Hepatocyte (in vitro differentiated cells): ENCODE results near the gene ANKRD11. TPM values are rescaled to one million over a fixed set of nuclear protein-coding genes. Genes with fewer than 3 reads are reported as not detected.

ENCODE experiments used
- DNase-seq: peaks from one replicate; pipeline ENCODE4 v3.0.0-alpha.2; 2016; ENCODE audit warnings: low spot score
- H2AFZ ChIP-seq: fragments of 200-600 bp; sonication (generic); 2 replicates; pipeline ENCODE4 v1.6.0; 2016; ENCODE audit warnings: antibody characterized with exemption, mild to moderate bottlenecking
- H3K27ac ChIP-seq: fragments of 200-600 bp; sonication (generic); 2 replicates; pipeline ENCODE4 v1.5.1; 2016; ENCODE audit warnings: mild to moderate bottlenecking
- H3K27me3 ChIP-seq: fragments of 200-600 bp; sonication (generic); 2 replicates; pipeline ENCODE4 v1.6.1; 2016
- H3K36me3 ChIP-seq: fragments of 200-600 bp; sonication (generic); replicated peaks from 2 replicates; pipeline ENCODE4 v1.5.1; 2016; ENCODE audit warnings: low read depth; ENCODE audit not compliant: insufficient read depth
- H3K4me1 ChIP-seq: fragments of 200-600 bp; sonication (generic); 2 replicates; pipeline ENCODE4 v1.5.1; 2016; ENCODE audit warnings: mild to moderate bottlenecking, moderate library complexity; ENCODE audit not compliant: insufficient read depth
- H3K4me2 ChIP-seq: fragments of 200-600 bp; sonication (generic); 2 replicates; pipeline ENCODE4 v1.6.0; 2016
- H3K4me3 ChIP-seq: fragments of 200-600 bp; sonication (generic); 2 replicates; pipeline ENCODE4 v1.5.1; 2016; ENCODE audit warnings: mild to moderate bottlenecking
- H3K79me2 ChIP-seq: fragments of 200-600 bp; sonication (generic); 2 replicates; pipeline ENCODE4 v1.6.0; 2017; ENCODE audit warnings: mild to moderate bottlenecking
- H3K9me2 ChIP-seq: fragments of 200-600 bp; sonication (generic); replicated peaks from 2 replicates; pipeline ENCODE4 v1.6.0; 2017; ENCODE audit warnings: mild to moderate bottlenecking; ENCODE audit not compliant: insufficient read depth
- H3K9me3 ChIP-seq: fragments of 200-600 bp; sonication (generic); 2 replicates; pipeline ENCODE4 v1.5.1; 2016; ENCODE audit warnings: low read depth, mild to moderate bottlenecking
- H4K20me1 ChIP-seq: fragments of 200-600 bp; sonication (generic); 2 replicates; pipeline ENCODE4 v1.6.0; 2016; ENCODE audit warnings: mild to moderate bottlenecking; ENCODE audit not compliant: insufficient read depth, poor library complexity, severe bottlenecking
- CTCF ChIP-seq: fragments of 200-600 bp; sonication (generic); IDR thresholded peaks from 2 replicates; pipeline ENCODE4 v1.5.1; 2016; ENCODE audit warnings: antibody characterized with exemption, mild to moderate bottlenecking; ENCODE audit not compliant: poor library complexity
- EZH2 ChIP-seq: fragments of 200-600 bp; sonication (generic); IDR thresholded peaks from 2 replicates; pipeline ENCODE4 v1.6.1; 2016; ENCODE audit warnings: antibody characterized with exemption, mild to moderate bottlenecking, borderline replicate concordance
- EZH2phosphoT487 ChIP-seq: fragments of 200-600 bp; sonication (generic); IDR thresholded peaks from one replicate; pipeline ENCODE4 v1.6.1; 2018; ENCODE audit warnings: antibody characterized with exemption, mild to moderate bottlenecking, low read depth, moderate library complexity; ENCODE audit not compliant: unreplicated experiment, severe bottlenecking
- WGBS: methylation state at CpG from one replicate; pipeline ENCODE4 v1.1.6; 2016; ENCODE audit warnings: low lambda C conversion rate; ENCODE audit errors: missing lambda C conversion rate; 5-methylcytosine and 5-hydroxymethylcytosine counted together
- polyA plus RNA-seq: library from polyadenylated mRNA; unstranded; fragments of >200 nt; fragmentation: Nextera tagmentation; extraction: Ambion mirVana; gene quantifications from 2 replicates; pipeline ENCODE4 v1.2.1, GENCODE V29; 2016
- total RNA-seq: library from RNA; depleted of rRNA; stranded (reverse); fragments of >200 nt; gene quantifications from 2 replicates; pipeline ENCODE4 v1.2.3, GENCODE V29; 2014

ANKRD11 gene
- total and polyA plus RNA-seq, 2 experiments from 2014 or later, result 48.7 to 130 TPM

- Histone ChIP-seq H3K79me2 (peaks cover 45% of the 10 kb centered on the region), H3K4me2 (peak overlapping the region; percentile 89), H2AFZ (peak overlapping the region; percentile 79), H3K27me3 (no peaks in the 10 kb centered on the region), H3K4me3 (peak overlapping the region; percentile 46), H4K20me1 (peaks cover 10% of the 10 kb centered on the region), H3K27ac (peak overlapping the region; percentile 100), H3K9me3 (no peaks in the 10 kb centered on the region), H3K9me2 (no peaks in the 10 kb centered on the region), H3K36me3 (no peaks in the 10 kb centered on the region), H3K4me1 (peaks cover 25% of the 10 kb centered on the region)
- TF ChIP-seq EZH2phosphoT487 (no peak), EZH2 (no peak), CTCF (no peak)
- no peak for DNase-seq
- WGBS, result 26% methylated on average over 31 of the region's 42 CpGs
Observed at GRCh38 chr16:89507214-89507833, 17.0 kb upstream of the ANKRD11 start.

DNA sequence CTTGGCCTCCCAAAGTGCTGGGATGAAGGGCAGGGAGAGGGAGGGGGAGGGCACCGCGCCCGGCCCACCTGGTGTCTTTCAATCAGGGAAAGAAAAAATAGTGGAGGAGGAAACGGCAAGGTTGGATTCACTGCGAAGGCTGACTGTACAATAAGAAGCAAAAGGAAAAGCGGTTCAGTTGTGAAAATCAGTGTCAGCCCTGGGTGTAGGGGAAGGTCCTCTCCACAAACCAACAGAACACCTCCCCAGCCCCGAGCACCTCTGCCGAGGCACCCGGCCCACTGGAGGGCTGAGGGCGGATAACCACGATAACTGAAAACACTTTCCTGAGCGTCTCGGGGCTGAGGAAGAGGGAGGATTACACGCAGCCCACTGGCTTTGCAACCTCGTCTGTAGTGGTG, 16.4 kb upstream of the ANKRD11 start:
- H3K27ac ChIP-seq, result peak overlapping the region; percentile 100
- peak overlapping the region; percentile 89 for H3K4me2 ChIP-seq
- peaks cover 42% of the 10 kb centered on the region for H3K79me2 ChIP-seq
- DNase-seq, result no peak
- no peaks in the 10 kb centered on the region for H3K9me3 ChIP-seq
- H3K4me3 ChIP-seq, result no peak overlapping the region
- H2AFZ ChIP-seq, result no peak overlapping the region
- H3K9me2 ChIP-seq, result no peaks in the 10 kb centered on the region
- peaks cover 28% of the 10 kb centered on the region for H3K4me1 ChIP-seq
- H3K36me3 ChIP-seq, result no peaks in the 10 kb centered on the region
- 72% methylated on average over 14 of the region's 15 CpGs for WGBS
- peaks cover 10% of the 10 kb centered on the region for H4K20me1 ChIP-seq
- TF ChIP-seq CTCF (no peak), EZH2 (no peak)
- H3K27me3 ChIP-seq, result no peaks in the 10 kb centered on the region

- no peaks in the 10 kb centered on the region for H3K36me3 ChIP-seq
- H3K4me1 ChIP-seq, result peaks cover 30% of the 10 kb centered on the region
- no peak overlapping the region for H3K4me3 ChIP-seq
- H4K20me1 ChIP-seq, result peaks cover 10% of the 10 kb centered on the region
- peak overlapping the region; percentile 52 for H3K4me2 ChIP-seq
- no peak for DNase-seq
- no peak for TF ChIP-seq EZH2
- TF ChIP-seq CTCF, result no peak
- no peak for TF ChIP-seq EZH2phosphoT487
- peaks cover 36% of the 10 kb centered on the region for H3K79me2 ChIP-seq
- H2AFZ ChIP-seq, result no peak overlapping the region
- H3K9me3 ChIP-seq, result no peaks in the 10 kb centered on the region
- H3K9me2 ChIP-seq, result no peaks in the 10 kb centered on the region
- no peaks in the 10 kb centered on the region for H3K27me3 ChIP-seq
- 97% methylated on average over 4 of the region's 4 CpGs for WGBS
- H3K27ac ChIP-seq, result peak overlapping the region; percentile 93
Observed at GRCh38 chr16:89506113-89506504, 15.7 kb upstream of the ANKRD11 start.
